Neural crest cell (in vitro differentiated cells): Measurements from ENCODE around the gene ASH1L. TPM values are rescaled to one million over a fixed set of nuclear protein-coding genes. Genes with fewer than 3 reads are reported as not detected.
"Not testable (repeated sequence)": the region's sequence is repeated elsewhere in the genome, so short reads cannot be mapped to it uniquely, and the experiment has no call there.

Experiments
- DNase-seq: peaks from one replicate; pipeline ENCODE4 v3.0.0; 2021; ENCODE audit warnings: low read depth, mixed read lengths, low spot score
- H3K27ac Mint-ChIP-seq: one replicate; pipeline ENCODE4 v1.8.0; 2021; ENCODE audit warnings: mild to moderate bottlenecking, mixed read lengths; ENCODE audit not compliant: unreplicated experiment
- H3K27me3 Mint-ChIP-seq: 2 replicates; pipeline ENCODE4 v1.8.0; 2021; ENCODE audit warnings: low read depth, mild to moderate bottlenecking, mixed read lengths
- H3K36me3 Mint-ChIP-seq: 2 replicates; pipeline ENCODE4 v1.8.0; 2021; ENCODE audit warnings: low read depth, mild to moderate bottlenecking, mixed read lengths
- H3K4me1 Mint-ChIP-seq: 2 replicates; pipeline ENCODE4 v1.8.0; 2021; ENCODE audit warnings: mixed read lengths
- H3K4me3 Mint-ChIP-seq: one replicate; pipeline ENCODE4 v1.8.0; 2021; ENCODE audit warnings: mild to moderate bottlenecking, mixed read lengths
- H3K9me3 Mint-ChIP-seq: 2 replicates; pipeline ENCODE4 v1.8.0; 2021; ENCODE audit warnings: mixed read lengths
- total RNA-seq: library from RNA; stranded (reverse); gene quantifications from 2 replicates; pipeline ENCODE4 v1.2.1, GENCODE V29; 2021
- TF ChIP-seq, protein P1 (sequence below): fragments of 200-600 bp; sonication (generic); conservative IDR thresholded peaks from 2 replicates; pipeline ENCODE4 v1.5.0; 2021; ENCODE audit warnings: antibody characterized with exemption, mild to moderate bottlenecking

The ASH1L gene
- total RNA-seq, 1 donor from 2014 or later = 35.4 TPM

DNA sequence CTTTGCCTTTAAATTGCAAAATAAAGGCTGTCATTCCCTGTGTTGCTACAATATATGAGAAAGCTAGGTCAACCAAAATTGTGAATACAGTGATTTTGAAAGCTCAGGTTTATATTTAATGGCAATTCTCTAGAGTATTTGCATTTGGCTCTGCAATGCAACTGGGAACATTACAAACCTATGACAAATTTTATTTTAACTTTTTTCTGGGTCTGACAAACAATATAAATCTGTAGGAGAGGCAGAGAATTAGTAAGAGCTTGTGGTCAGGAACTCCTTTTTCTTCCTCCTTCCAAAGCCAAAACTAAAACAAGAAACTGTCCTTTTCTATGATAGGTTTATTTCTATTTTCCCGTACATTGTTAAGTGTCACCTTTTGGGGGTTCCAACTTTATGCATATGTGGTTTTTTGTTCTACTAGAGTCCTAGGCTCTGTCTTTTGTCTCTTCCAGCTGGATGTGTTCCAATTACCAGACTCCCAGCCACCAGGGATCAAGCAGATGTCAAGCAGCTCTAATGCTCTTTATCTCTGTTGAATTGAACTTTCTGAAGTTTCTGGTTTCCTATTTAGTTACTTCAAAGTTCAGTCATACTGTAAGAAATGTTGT, 106.9 kb downstream of the ASH1L start:
- Mint-ChIP-seq H3K27ac (no peak overlapping the region), H3K4me1 (peaks cover 11% of the 10 kb centered on the region), H3K36me3 (peaks cover 3% of the 10 kb centered on the region), H3K9me3 (no peaks in the 10 kb centered on the region), H3K4me3 (no peak overlapping the region), H3K27me3 (no peaks in the 10 kb centered on the region)
- TF ChIP-seq, protein P1, sequence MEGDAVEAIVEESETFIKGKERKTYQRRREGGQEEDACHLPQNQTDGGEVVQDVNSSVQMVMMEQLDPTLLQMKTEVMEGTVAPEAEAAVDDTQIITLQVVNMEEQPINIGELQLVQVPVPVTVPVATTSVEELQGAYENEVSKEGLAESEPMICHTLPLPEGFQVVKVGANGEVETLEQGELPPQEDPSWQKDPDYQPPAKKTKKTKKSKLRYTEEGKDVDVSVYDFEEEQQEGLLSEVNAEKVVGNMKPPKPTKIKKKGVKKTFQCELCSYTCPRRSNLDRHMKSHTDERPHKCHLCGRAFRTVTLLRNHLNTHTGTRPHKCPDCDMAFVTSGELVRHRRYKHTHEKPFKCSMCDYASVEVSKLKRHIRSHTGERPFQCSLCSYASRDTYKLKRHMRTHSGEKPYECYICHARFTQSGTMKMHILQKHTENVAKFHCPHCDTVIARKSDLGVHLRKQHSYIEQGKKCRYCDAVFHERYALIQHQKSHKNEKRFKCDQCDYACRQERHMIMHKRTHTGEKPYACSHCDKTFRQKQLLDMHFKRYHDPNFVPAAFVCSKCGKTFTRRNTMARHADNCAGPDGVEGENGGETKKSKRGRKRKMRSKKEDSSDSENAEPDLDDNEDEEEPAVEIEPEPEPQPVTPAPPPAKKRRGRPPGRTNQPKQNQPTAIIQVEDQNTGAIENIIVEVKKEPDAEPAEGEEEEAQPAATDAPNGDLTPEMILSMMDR = no peak
- DNase-seq = no peak

DNA sequence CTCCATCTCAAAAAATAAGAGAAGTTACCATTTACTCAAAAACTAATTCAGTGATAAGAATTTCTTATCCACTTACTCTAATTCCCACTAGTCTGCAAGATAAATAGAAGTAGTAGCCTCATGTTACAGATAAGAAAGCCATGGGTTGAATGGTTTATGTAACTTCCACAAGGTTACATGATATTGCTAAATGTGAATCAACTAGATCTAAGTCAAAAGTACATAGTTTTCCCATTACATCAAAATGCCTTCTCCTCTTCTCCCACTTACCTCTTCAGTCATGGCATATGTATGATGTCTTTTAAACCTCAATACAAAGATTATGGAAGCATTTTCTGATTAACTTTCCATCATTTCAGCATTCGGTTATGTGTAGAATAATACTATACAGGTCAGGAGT, 108.5 kb downstream of the ASH1L start:
- no peak overlapping the region for H3K27ac Mint-ChIP-seq
- no peak overlapping the region for H3K4me3 Mint-ChIP-seq
- peaks cover 11% of the 10 kb centered on the region for H3K4me1 Mint-ChIP-seq

DNA sequence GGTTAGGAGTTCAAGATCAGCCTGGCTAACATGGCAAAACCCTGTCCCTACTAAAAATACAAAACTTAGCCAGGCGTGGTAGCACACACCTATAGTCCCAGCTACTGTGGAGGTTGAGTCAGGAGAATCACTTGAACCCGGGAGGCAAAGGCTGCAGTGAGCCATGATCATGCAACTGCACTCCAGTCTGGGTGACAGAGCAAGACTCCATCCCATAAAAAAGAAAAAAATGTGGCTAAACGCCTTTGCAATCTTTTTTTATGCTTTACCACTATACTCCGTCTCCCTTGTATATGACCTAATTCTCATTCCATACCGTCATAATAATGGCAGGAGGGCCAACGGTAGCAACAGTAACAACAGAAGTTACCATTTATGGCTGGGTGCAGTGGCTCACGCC, 109.5 kb downstream of the ASH1L start:
- Mint-ChIP-seq H3K4me3 (no peak overlapping the region), H3K9me3 (no peaks in the 10 kb centered on the region), H3K36me3 (peaks cover 15% of the 10 kb centered on the region), H3K4me1 (peaks cover 11% of the 10 kb centered on the region), H3K27me3 (no peaks in the 10 kb centered on the region), H3K27ac (no peak overlapping the region)
- TF ChIP-seq, protein P1 = no peak
- no peak for DNase-seq

More for the DNA sequence above, 108.5 kb downstream of the ASH1L start:
- TF ChIP-seq, protein P1 = no peak
- no peaks in the 10 kb centered on the region for H3K9me3 Mint-ChIP-seq
- DNase-seq = no peak
- no peaks in the 10 kb centered on the region for H3K27me3 Mint-ChIP-seq
- H3K36me3 Mint-ChIP-seq = peaks cover 13% of the 10 kb centered on the region

DNA sequence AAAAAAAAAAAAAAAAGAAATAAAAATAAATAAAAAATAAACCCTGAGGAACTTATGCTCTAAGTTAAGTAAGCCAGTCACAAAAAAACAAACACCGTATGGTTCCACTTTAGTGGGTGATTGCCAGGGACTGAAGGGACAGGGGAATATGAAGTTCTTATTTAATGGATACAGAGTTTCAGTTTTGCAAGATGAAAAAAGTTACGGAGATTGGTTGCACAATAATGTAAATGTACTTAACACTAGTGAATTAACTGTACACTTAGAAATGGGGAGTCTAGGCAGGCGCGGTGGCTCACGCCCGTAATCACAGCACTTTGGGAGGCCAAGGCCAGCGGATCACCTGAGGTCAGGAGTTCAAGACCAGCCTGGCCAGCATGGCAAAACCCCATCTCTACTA, 111.4 kb downstream of the ASH1L start:
- H3K4me3 Mint-ChIP-seq = no peak overlapping the region
- H3K27me3 Mint-ChIP-seq = no peaks in the 10 kb centered on the region
- H3K36me3 Mint-ChIP-seq = peaks cover 22% of the 10 kb centered on the region
- H3K4me1 Mint-ChIP-seq = peaks cover 6% of the 10 kb centered on the region
- H3K9me3 Mint-ChIP-seq = no peaks in the 10 kb centered on the region
- TF ChIP-seq, protein P1 = no peak
- no peak overlapping the region for H3K27ac Mint-ChIP-seq
- DNase-seq = no peak

DNA sequence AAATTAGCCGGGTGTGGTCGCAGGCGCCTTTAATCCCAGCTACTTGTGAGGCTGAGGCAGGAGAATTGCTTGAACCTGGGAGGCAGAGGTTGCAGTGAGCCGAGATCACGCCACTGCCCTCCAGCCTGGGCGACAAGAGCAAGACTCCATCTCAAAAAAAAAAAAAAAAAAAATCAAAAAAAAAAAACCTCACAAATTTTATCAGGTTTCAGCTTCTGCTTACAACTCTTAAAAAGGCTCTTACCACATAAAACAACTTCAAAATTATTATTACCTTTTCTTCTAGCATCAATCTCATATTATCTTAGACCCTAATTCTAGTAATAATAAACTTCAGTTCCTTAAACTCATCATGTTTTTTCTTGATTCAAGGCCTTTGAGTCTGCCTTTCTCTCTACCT, 120.2 kb downstream of the ASH1L start:
- not testable (repeated sequence) for DNase-seq, H3K27me3 Mint-ChIP-seq, H3K4me3 Mint-ChIP-seq, H3K9me3 Mint-ChIP-seq, H3K4me1 Mint-ChIP-seq, H3K27ac Mint-ChIP-seq, H3K36me3 Mint-ChIP-seq

DNA sequence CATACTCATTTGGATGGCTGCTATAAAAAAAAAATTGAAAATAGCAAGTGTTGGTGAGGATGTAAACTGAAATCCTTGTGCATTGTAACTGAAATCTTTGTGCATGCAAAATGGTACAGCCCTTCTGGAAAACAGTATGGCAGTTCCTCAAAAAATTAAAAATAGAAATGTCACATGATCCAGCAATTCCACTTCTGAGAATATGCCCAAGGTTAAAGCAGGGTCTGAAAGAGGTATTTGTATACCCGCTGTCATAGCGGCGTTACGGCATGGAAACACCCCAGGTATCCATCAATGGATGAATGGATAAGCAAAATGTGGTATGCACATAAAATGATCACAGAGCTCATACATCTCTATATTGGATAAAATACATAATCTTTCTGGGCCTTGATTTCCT, 125.2 kb downstream of the ASH1L start:
- peaks cover 10% of the 10 kb centered on the region for H3K36me3 Mint-ChIP-seq
- no peaks in the 10 kb centered on the region for H3K4me1 Mint-ChIP-seq
- no peaks in the 10 kb centered on the region for H3K27me3 Mint-ChIP-seq
- DNase-seq = no peak
- no peak overlapping the region for H3K27ac Mint-ChIP-seq
- no peaks in the 10 kb centered on the region for H3K9me3 Mint-ChIP-seq
- H3K4me3 Mint-ChIP-seq = no peak overlapping the region
- TF ChIP-seq, protein P1 = no peak

DNA sequence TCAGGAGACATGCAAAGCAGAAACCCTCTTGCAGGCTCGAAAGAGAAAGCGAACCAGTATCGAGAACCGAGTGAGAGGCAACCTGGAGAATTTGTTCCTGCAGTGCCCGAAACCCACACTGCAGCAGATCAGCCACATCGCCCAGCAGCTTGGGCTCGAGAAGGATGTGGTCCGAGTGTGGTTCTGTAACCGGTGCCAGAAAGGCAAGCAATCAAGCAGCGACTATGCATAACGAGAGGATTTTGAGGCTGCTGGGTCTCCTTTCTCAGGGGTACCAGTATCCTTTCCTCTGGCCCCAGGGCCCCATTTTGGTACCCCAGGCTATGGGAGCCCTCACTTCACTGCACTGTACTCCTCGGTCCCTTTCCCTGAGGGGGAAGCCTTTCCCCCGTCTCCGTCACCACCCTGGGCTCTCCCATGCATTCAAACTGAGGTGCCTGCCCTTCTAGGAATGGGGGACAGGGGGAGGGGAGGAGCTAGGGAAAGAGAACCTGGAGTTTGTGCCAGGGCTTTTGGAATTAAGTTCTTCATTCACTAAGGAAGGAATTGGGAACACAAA, 128.7 kb downstream of the ASH1L start:
- not testable (repeated sequence) for DNase-seq, H3K4me3 Mint-ChIP-seq, H3K4me1 Mint-ChIP-seq, H3K9me3 Mint-ChIP-seq, H3K27me3 Mint-ChIP-seq, H3K27ac Mint-ChIP-seq
- H3K36me3 Mint-ChIP-seq = peaks cover 11% of the 10 kb centered on the region

DNA sequence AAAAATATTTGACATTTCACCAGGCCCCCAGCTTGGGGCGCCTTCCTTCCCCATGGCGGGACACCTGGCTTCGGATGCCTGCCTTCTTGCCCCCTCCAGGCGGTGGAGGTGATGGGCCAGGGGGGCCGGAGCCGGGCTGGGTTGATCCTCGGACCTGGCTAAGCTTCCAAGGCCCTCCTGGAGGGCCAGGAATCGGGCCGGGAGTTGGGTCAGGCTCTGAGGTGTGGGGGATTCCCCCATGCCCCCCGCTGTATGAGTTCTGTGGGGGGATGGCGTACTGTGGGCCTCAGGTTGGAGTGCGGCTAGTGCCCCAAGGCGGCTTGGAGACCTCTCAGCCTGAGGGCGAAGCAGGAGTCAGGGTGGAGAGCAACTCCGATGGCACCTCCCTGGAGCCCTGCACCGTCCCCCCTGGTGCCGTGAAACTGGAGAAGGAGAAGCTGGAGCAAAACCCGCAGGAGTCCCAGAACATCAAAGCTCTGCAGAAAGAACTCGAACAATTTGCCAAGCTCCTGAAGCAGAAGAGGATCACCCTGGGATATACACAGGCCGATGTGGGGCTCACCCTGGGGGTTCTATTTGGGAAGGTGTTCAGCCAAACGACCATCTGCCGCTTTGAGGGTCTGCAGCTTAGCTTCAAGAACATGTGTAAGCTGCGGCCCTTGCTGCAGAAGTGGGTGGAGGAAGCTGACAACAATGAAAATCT, 129.3 kb downstream of the ASH1L start:
- not testable (repeated sequence) for H3K36me3 Mint-ChIP-seq, DNase-seq, H3K27ac Mint-ChIP-seq, H3K4me1 Mint-ChIP-seq, H3K27me3 Mint-ChIP-seq, H3K4me3 Mint-ChIP-seq, H3K9me3 Mint-ChIP-seq
